Neural crest cell (in vitro differentiated cells): Measurements from ENCODE around the gene MCCC2. TPM values are rescaled to one million over a fixed set of nuclear protein-coding genes. Genes with fewer than 3 reads are reported as not detected.
"Not testable (repeated sequence)": the region's sequence is repeated elsewhere in the genome, so short reads cannot be mapped to it uniquely, and the experiment has no call there.

ENCODE experiments used
- DNase-seq: peaks from one replicate; pipeline ENCODE4 v3.0.0; 2021; ENCODE audit warnings: low read depth, mixed read lengths, low spot score
- H3K27ac Mint-ChIP-seq: one replicate; pipeline ENCODE4 v1.8.0; 2021; ENCODE audit warnings: mild to moderate bottlenecking, mixed read lengths; ENCODE audit not compliant: unreplicated experiment
- H3K27me3 Mint-ChIP-seq: 2 replicates; pipeline ENCODE4 v1.8.0; 2021; ENCODE audit warnings: low read depth, mild to moderate bottlenecking, mixed read lengths
- H3K36me3 Mint-ChIP-seq: 2 replicates; pipeline ENCODE4 v1.8.0; 2021; ENCODE audit warnings: low read depth, mild to moderate bottlenecking, mixed read lengths
- H3K4me1 Mint-ChIP-seq: 2 replicates; pipeline ENCODE4 v1.8.0; 2021; ENCODE audit warnings: mixed read lengths
- H3K4me3 Mint-ChIP-seq: one replicate; pipeline ENCODE4 v1.8.0; 2021; ENCODE audit warnings: mild to moderate bottlenecking, mixed read lengths
- H3K9me3 Mint-ChIP-seq: 2 replicates; pipeline ENCODE4 v1.8.0; 2021; ENCODE audit warnings: mixed read lengths
- total RNA-seq: library from RNA; stranded (reverse); gene quantifications from 2 replicates; pipeline ENCODE4 v1.2.1, GENCODE V29; 2021
- TF ChIP-seq, protein P1 (sequence below): fragments of 200-600 bp; sonication (generic); conservative IDR thresholded peaks from 2 replicates; pipeline ENCODE4 v1.5.0; 2021; ENCODE audit warnings: antibody characterized with exemption, mild to moderate bottlenecking

Gene MCCC2
- total RNA-seq, 1 donor from 2014 or later: 43.7 TPM

DNA sequence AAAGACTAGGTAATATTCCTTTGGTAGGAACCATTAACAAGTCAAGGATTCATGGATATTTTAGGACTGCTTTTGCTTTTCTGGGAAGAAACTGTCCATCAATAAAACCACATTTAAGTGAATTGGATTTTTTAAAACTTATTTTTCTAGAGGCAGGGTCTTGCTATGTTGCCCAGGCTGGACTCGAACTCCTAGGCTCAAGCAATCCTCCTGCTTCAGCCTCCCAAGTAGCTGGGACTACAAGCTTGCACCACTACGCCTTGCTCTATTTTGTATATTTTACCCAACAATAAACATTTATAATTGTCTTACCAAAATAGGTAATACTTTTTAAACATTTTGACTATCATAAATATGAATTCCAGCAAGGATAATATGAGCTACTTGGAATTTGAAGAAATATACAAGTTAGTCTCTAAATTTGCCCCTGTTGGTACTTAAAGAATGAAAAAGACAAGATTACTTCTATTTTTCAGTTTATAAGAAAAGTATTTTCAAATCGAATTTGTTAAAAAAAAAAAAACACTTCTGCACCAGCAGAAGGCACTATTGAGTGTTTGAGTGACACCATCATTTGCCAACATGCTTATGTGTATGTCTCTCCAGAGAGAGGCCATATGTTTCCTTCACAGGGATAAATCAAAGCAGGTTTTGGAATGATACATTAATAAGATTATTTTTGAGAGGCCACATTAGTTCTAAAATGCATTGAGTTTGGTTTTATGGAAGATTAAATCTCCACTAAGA is 71.9 kb downstream of the MCCC2 start:
- Mint-ChIP-seq H3K27me3 (no peaks in the 10 kb centered on the region), H3K27ac (no peak overlapping the region), H3K4me3 (no peak overlapping the region), H3K4me1 (no peaks in the 10 kb centered on the region), H3K9me3 (no peaks in the 10 kb centered on the region), H3K36me3 (peaks cover 14% of the 10 kb centered on the region)
- no peak for DNase-seq
- TF ChIP-seq, protein P1, sequence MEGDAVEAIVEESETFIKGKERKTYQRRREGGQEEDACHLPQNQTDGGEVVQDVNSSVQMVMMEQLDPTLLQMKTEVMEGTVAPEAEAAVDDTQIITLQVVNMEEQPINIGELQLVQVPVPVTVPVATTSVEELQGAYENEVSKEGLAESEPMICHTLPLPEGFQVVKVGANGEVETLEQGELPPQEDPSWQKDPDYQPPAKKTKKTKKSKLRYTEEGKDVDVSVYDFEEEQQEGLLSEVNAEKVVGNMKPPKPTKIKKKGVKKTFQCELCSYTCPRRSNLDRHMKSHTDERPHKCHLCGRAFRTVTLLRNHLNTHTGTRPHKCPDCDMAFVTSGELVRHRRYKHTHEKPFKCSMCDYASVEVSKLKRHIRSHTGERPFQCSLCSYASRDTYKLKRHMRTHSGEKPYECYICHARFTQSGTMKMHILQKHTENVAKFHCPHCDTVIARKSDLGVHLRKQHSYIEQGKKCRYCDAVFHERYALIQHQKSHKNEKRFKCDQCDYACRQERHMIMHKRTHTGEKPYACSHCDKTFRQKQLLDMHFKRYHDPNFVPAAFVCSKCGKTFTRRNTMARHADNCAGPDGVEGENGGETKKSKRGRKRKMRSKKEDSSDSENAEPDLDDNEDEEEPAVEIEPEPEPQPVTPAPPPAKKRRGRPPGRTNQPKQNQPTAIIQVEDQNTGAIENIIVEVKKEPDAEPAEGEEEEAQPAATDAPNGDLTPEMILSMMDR: peak; percentile 50

GRCh38 chr5:71662381-71662780 is 75.2 kb downstream of the MCCC2 start:
- TF ChIP-seq, protein P1: no peak
- no peak overlapping the region for H3K4me3 Mint-ChIP-seq
- H3K36me3 Mint-ChIP-seq: peaks cover 12% of the 10 kb centered on the region
- H3K4me1 Mint-ChIP-seq: no peaks in the 10 kb centered on the region
- no peaks in the 10 kb centered on the region for H3K9me3 Mint-ChIP-seq
- H3K27ac Mint-ChIP-seq: no peak overlapping the region
- DNase-seq: no peak
- H3K27me3 Mint-ChIP-seq: no peaks in the 10 kb centered on the region

DNA sequence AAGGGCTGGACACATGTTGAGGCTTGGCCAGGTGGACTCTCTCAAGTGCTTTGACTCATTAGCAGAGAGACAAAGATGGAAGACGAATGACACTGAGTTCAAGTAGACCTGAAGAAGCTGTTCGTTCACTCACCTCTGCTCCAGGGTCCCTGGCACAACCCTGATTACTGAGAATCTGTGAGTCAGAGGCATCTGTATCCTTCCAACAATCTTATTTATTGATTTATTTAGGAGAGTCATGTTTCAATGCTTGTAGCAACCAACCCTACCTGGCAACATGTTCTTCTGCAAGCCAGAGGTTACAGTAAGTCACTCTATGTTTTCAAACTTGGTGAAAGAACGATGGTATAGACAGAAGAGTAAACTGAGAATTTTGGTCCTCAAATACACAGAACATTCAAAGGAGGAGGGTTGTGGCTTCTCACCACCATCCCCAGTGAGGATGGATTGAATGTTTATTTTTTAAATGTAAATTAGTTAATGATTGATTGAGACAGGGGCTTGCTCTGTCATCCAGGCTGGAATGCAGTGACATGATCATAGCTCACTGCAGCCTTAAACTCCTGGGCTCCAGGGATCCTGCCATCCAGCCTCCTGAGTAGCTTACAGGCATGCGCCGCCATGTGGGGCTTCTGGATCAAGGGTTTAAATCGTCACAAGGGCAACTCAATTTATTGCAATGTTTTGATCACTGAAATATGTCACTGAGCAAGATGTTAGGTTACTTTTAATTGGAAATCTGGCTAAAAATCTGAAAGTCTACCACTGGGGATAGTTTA is 76.2 kb downstream of the MCCC2 start:
- Mint-ChIP-seq H3K27ac (no peak overlapping the region), H3K36me3 (peaks cover 2% of the 10 kb centered on the region), H3K4me1 (no peaks in the 10 kb centered on the region), H3K9me3 (no peaks in the 10 kb centered on the region), H3K27me3 (no peaks in the 10 kb centered on the region), H3K4me3 (no peak overlapping the region)
- TF ChIP-seq, protein P1: no peak
- no peak for DNase-seq

DNA sequence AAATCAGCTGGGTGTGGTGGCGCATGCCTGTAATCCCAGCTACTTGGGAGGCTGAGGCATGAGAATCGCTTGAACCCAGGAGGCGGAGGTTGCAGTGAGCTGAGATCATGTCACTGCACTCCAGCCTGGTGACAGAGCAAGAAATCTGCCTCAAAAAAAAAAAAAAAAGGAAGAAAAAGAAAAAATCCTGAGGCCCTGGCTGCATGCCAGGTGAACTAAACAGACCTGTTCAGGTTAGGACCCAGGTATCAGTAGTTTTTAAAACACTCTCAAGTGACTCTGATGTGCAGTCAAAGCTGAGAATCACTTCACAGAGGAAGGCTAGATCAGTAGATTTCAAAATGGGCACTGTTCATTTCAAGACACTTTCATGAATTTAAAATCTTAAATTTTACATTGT is 77.5 kb downstream of the MCCC2 start:
- H3K27ac Mint-ChIP-seq, H3K4me1 Mint-ChIP-seq, H3K36me3 Mint-ChIP-seq, H3K27me3 Mint-ChIP-seq, H3K4me3 Mint-ChIP-seq, DNase-seq, H3K9me3 Mint-ChIP-seq: not testable (repeated sequence)

DNA sequence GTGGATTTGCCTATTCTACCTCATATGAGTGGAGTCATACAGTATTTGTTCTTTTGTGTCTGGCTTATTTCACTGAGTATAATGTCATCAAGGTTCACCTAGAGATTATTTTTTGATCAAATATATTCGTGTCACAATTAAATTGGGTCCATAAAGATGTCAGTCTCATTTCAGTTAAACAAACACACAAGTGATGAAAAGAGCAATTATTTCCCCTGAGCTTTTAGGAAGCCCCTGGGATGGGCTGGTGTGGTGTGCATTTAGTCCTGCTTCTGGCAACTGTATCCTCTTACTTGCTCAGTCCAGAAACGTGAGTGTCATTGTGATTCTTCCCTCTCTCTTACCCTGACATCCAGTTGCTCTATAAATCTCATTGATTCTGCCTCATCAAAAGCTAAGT is 79.2 kb downstream of the MCCC2 start:
- Mint-ChIP-seq H3K4me1 (no peaks in the 10 kb centered on the region), H3K4me3 (no peak overlapping the region), H3K36me3 (no peaks in the 10 kb centered on the region), H3K27ac (no peak overlapping the region), H3K9me3 (no peaks in the 10 kb centered on the region), H3K27me3 (no peaks in the 10 kb centered on the region)
- no peak for DNase-seq
- TF ChIP-seq, protein P1: no peak

DNA sequence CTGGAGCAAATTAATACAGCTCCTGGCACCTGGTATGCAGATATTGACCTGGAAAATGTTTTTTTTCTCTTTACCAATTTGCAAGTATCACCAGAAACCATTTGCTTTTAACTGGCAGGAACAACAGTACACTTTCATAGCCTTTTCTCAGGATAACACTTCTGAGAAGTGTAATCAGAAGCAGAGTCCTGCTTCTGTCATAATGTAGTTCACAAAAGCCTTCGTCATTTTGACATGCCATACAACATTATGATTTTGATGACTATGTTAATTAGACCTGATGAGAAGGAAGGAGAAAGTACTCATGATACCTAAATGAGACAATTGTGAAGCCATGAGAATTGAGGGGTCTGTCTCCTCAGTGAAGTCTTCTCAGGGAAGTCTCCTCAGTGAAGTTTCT is 90.8 kb downstream of the MCCC2 start:
- Mint-ChIP-seq H3K27ac (no peak overlapping the region), H3K4me3 (no peak overlapping the region), H3K36me3 (no peaks in the 10 kb centered on the region), H3K4me1 (no peaks in the 10 kb centered on the region), H3K27me3 (peaks cover 19% of the 10 kb centered on the region), H3K9me3 (peaks cover 9% of the 10 kb centered on the region)
- TF ChIP-seq, protein P1: no peak
- DNase-seq: no peak
